DND-41 (cell line): ENCODE results near the gene TSC22D2.

ENCODE experiments used
- EZH2 ChIP-seq: IDR thresholded peaks from 3 replicates; pipeline ENCODE4 v1.6.1; 2012; ENCODE audit warnings: borderline replicate concordance, low read depth, mild to moderate bottlenecking, moderate library complexity, low read length, inconsistent platforms; ENCODE audit not compliant: severe bottlenecking
- TF ChIP-seq, protein P1 (sequence below): IDR thresholded peaks from 2 replicates; pipeline ENCODE4 v1.5.1; 2012; ENCODE audit warnings: borderline replicate concordance, low read length, moderate library complexity, mild to moderate bottlenecking; ENCODE audit not compliant: poor library complexity, severe bottlenecking; ENCODE audit errors: extremely low read depth

DNA sequence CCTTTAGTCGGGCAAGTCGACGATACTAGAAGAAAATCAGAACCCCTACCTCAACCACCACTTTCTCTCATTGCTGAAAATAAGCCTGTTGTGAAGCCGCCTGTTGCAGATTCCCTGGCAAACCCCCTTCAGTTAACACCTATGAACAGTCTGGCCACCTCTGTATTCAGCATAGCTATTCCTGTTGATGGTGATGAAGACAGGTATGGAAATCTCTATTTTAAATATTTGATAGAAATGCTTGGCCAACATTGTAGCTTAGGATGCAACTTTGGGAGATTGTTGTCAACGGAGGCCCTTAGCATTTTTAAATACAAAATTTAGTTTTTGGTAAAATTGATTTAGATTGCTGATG, 3.0 kb downstream of the TSC22D2 start:
- TF ChIP-seq, protein P1, sequence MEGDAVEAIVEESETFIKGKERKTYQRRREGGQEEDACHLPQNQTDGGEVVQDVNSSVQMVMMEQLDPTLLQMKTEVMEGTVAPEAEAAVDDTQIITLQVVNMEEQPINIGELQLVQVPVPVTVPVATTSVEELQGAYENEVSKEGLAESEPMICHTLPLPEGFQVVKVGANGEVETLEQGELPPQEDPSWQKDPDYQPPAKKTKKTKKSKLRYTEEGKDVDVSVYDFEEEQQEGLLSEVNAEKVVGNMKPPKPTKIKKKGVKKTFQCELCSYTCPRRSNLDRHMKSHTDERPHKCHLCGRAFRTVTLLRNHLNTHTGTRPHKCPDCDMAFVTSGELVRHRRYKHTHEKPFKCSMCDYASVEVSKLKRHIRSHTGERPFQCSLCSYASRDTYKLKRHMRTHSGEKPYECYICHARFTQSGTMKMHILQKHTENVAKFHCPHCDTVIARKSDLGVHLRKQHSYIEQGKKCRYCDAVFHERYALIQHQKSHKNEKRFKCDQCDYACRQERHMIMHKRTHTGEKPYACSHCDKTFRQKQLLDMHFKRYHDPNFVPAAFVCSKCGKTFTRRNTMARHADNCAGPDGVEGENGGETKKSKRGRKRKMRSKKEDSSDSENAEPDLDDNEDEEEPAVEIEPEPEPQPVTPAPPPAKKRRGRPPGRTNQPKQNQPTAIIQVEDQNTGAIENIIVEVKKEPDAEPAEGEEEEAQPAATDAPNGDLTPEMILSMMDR, result no peak
- no peak for TF ChIP-seq EZH2
